Stimulated activated naive CD4-positive, alpha-beta T cell (primary cell): ENCODE results near the gene CASK.

Experiments
- DNase-seq, 6 experiments: peaks; one replicate each; lab custom pipeline; 2025; lab: John Stamatoyannopoulos, UW

The CASK gene

DNA sequence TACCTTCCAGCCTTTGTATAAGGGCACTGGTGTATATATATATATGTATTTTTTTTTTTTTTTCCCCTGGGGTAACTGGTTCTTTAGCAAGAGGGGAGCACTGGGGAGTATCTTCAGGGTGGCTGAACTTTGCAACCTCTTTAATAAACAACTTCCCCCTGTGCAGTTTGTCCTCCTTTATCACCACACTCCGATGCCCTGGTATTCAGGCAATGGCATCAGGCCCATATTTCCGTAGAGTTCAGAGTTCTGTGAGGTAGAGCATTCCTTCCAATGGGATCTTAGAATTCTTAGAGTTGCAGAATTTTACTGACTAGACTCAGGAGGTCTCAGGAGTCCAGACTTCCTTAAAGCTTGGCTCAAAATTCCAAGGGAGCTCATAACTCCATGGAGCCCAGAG, 451.6 kb downstream of the CASK start:
- DNase-seq = no peak

DNA sequence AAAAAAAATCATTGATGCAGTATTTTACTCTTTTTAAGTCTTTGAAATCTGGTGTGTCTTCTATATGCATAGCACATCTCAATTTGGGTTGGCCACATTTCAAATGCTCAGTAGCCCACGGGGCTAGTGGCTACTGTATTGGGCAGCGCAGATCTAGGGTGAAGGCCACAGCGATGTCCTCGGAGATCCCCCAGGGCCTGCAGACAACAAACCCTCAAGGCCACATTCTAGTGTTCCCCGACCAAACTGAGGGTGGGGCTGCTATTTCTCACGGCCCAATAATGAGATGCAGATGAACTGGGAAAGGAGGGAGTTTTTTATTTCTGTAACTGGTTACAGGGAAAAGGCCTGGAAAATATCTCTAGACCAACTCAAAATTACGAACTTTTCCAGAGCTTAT, 452.6 kb downstream of the CASK start:
- no peak for DNase-seq

DNA sequence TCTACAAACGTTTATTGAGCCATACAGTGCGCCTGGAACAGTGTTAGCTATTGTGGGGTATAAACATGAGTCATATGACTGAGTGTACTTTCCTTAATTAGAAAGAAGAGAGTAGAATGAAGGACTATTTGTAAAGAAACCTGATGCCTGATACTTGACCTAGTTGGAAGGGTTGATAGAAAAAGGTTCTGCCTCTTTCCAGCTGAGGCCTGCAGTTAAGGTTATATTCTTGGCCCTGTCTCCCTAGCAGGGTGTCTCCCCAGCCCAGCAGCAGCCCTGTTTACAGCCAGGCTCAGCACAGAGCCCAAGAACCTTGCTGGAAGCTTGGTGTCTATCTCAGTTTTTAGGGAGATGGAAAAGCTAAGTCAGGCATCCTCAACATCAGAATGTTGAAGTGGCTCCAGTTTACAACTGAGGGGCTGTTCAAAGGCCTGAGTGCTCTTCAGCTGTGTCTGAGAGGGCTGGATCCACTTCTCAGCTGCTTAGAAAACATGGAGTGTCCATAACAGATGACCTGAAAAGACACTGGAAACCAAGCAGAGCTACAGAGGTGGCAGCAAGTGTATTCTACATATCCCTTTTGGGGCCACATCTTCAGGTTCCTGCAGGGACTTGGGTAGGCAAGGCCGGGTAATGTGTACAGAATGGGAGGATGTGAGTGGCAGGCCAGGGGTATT, 454.6 kb downstream of the CASK start:
- DNase-seq = no peak
